Fibroblast of peridontal ligament (primary cell): ENCODE results near the gene MACROD2.
"Not testable (repeated sequence)": the region's sequence is repeated elsewhere in the genome, so short reads cannot be mapped to it uniquely, and the experiment has no call there.

ENCODE experiments used
- DNase-seq: peaks from one replicate; pipeline ENCODE4 v3.0.0-alpha.2; 2010; ENCODE audit errors: extremely low read depth

Gene MACROD2

GRCh38 chr20:15942130-15942529, 1946.8 kb downstream of the MACROD2 start:
- DNase-seq = no peak

GRCh38 chr20:15945289-15945688, 1950.0 kb downstream of the MACROD2 start:
- DNase-seq = no peak

- DNase-seq = no peak
Observed at GRCh38 chr20:15949391-15949790, 1954.1 kb downstream of the MACROD2 start.

- DNase-seq = no peak
Observed at GRCh38 chr20:15951658-15952057, 1956.3 kb downstream of the MACROD2 start.

GRCh38 chr20:15958142-15958541, 1962.8 kb downstream of the MACROD2 start:
- DNase-seq = no peak

- DNase-seq = no peak
Observed at GRCh38 chr20:15965165-15965564, 1969.8 kb downstream of the MACROD2 start.

GRCh38 chr20:15967334-15967733, 1972.0 kb downstream of the MACROD2 start:
- no peak for DNase-seq

- DNase-seq = no peak
Observed at GRCh38 chr20:15976047-15976736, 1980.9 kb downstream of the MACROD2 start.

GRCh38 chr20:15977026-15977425, 1981.7 kb downstream of the MACROD2 start:
- no peak for DNase-seq

- DNase-seq = no peak
Observed at GRCh38 chr20:15977758-15978157, 1982.4 kb downstream of the MACROD2 start.

- DNase-seq = not testable (repeated sequence)
Observed at GRCh38 chr20:15985494-15986368, 1990.4 kb downstream of the MACROD2 start.

- no peak for DNase-seq
Observed at GRCh38 chr20:15986690-15987089, 1991.4 kb downstream of the MACROD2 start.

GRCh38 chr20:15991279-15991678, 1996.0 kb downstream of the MACROD2 start:
- no peak for DNase-seq

GRCh38 chr20:15992564-15992963, 1997.2 kb downstream of the MACROD2 start:
- DNase-seq = no peak

- DNase-seq = no peak
Observed at GRCh38 chr20:16000112-16000511, 2004.8 kb downstream of the MACROD2 start.

GRCh38 chr20:16001286-16001685, 2006.0 kb downstream of the MACROD2 start:
- DNase-seq = no peak

GRCh38 chr20:16003310-16003709, 2008.0 kb downstream of the MACROD2 start:
- no peak for DNase-seq

- DNase-seq = no peak
Observed at GRCh38 chr20:16004108-16004854, 2009.0 kb downstream of the MACROD2 start.

GRCh38 chr20:16005021-16005914, 2010.0 kb downstream of the MACROD2 start:
- no peak for DNase-seq

- DNase-seq = no peak
Observed at GRCh38 chr20:16005915-16006493, 2010.7 kb downstream of the MACROD2 start.

GRCh38 chr20:16007164-16007563, 2011.8 kb downstream of the MACROD2 start:
- no peak for DNase-seq
